Caco-2 (cell line): ENCODE measurements around the gene CBX4. TPM values are rescaled to one million over a fixed set of nuclear protein-coding genes. Genes with fewer than 3 reads are reported as not detected.
A peak's percentile ranks its signal among the peaks of the same experiment; 100 is the strongest.

Experiments
- BruUV-seq: library from RNA; stranded (reverse); fragments of 400-500 nt; replicated peaks from 2 replicates; lab custom pipeline; 2021; lab: Mats Ljungman, UMichigan
- CTCF ChIA-PET: fragments of 300-600 bp; sonication (Branson Sonifier 250); formaldehyde crosslinking; loops from one replicate; lab custom pipeline; 2022; ENCODE audit warnings: antibody characterized with exemption; lab: Charles Lee
- POLR2A ChIA-PET: fragments of 300-600 bp; sonication (Branson Sonifier 250); formaldehyde crosslinking; loops from one replicate; lab custom pipeline; 2022; ENCODE audit warnings: antibody characterized with exemption; lab: Charles Lee
- DNase-seq, 2 experiments: peaks; one replicate each; pipeline versions ENCODE4 v3.0.0 to v3.0.0-alpha.2; 2020 to 2022
- H3K27me3 ChIP-seq: replicated peaks from 2 replicates; pipeline ENCODE4 v1.6.0; 2011; ENCODE audit warnings: low read length; ENCODE audit not compliant: control insufficient read depth, insufficient read depth
- H3K36me3 ChIP-seq: 2 replicates; pipeline ENCODE4 v1.5.1; 2011; ENCODE audit warnings: low read length; ENCODE audit not compliant: control insufficient read depth, insufficient read depth
- H3K4me1 ChIP-seq: fragments of 250-450 bp; sonication (Bioruptor Pico); 2 replicates; pipeline ENCODE4 v1.5.1; 2020; ENCODE audit warnings: mild to moderate bottlenecking
- H3K4me3 ChIP-seq: 2 replicates; pipeline ENCODE4 v1.5.1; 2011; ENCODE audit warnings: low read depth, mild to moderate bottlenecking, control low read depth, low read length
- H3K9me3 ChIP-seq: fragments of 250-450 bp; sonication (Bioruptor Pico); 2 replicates; pipeline ENCODE4 v1.5.1; 2020; ENCODE audit warnings: mild to moderate bottlenecking, moderate library complexity
- H3K27ac Mint-ChIP-seq: one replicate; pipeline ENCODE4 v1.8.0; 2022; ENCODE audit warnings: mixed read lengths; ENCODE audit not compliant: unreplicated experiment
- H3K27me3 Mint-ChIP-seq: one replicate; pipeline ENCODE4 v1.8.0; 2022; ENCODE audit warnings: mixed read lengths; ENCODE audit not compliant: insufficient read depth, unreplicated experiment
- H3K36me3 Mint-ChIP-seq: one replicate; pipeline ENCODE4 v1.8.0; 2022; ENCODE audit warnings: mild to moderate bottlenecking, mixed read lengths; ENCODE audit not compliant: insufficient read depth, unreplicated experiment
- H3K4me1 Mint-ChIP-seq: one replicate; pipeline ENCODE4 v1.8.0; 2022; ENCODE audit warnings: low read depth, mixed read lengths; ENCODE audit not compliant: unreplicated experiment
- H3K4me3 Mint-ChIP-seq: one replicate; pipeline ENCODE4 v1.8.0; 2022; ENCODE audit warnings: mild to moderate bottlenecking, moderate library complexity, mixed read lengths; ENCODE audit not compliant: unreplicated experiment
- H3K9me3 Mint-ChIP-seq: one replicate; pipeline ENCODE4 v1.8.0; 2022; ENCODE audit warnings: mixed read lengths; ENCODE audit not compliant: unreplicated experiment
- intact Hi-C: fragments of 100-400 bp; cut with micrococcal nuclease; formaldehyde crosslinking; loops from one replicate; pipeline ENCODE4 v1.10.0; 2022; ENCODE audit not compliant: unreplicated experiment
- total RNA-seq: library from RNA; stranded (reverse); gene quantifications from 2 replicates; pipeline ENCODE4 v1.2.3, GENCODE V29; 2022
- TF ChIP-seq, protein P1 (sequence below), 2 experiments: fragments of 200-600 bp in 1 of 2; IDR thresholded peaks; 1 replicate in 1 of 2; 2 replicates in 1 of 2; pipeline versions ENCODE4 v1.5.1 to v1.8.0; 2011 to 2022; ENCODE audit warnings: antibody characterized with exemption in 1 of 2, control low read depth in 1 of 2, inconsistent platforms in 1 of 2, low read depth in 1 of 2, low read length in 1 of 2, mild to moderate bottlenecking in 1 of 2, moderate library complexity in 1 of 2; ENCODE audit not compliant: insufficient read depth in 1 of 2, severe bottlenecking in 1 of 2, unreplicated experiment in 1 of 2

The CBX4 gene
- total RNA-seq, 1 experiment from 2014 or later = 114 TPM

DNA sequence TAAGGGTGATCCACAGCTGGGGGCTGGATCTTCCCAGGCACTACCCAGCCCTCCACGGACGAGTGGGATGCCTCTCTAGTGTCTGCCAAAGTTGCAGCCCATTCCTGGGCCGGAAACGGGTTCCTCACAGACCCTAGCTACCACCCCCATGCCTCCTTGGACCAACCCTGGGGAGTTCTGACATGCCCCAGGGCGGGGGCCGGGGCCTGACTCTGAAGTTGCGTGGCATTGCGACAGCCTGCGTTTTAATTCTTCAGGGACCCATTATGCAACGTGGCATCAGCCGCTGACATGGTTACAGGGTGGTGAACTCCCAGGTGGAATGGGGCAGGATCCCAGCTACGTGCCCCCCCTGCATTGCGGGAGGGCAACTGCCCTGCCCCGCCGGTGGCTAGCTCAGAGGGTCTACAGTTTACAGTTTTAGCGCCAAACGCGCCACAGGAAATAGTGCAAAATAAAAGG is 2.7 kb downstream of the CBX4 start:
- Mint-ChIP-seq H3K27ac (peak overlapping the region; percentile 89), H3K4me3 (peak overlapping the region; percentile 80), H3K36me3 (peaks cover 87% of the 10 kb centered on the region), H3K27me3 (no peaks in the 10 kb centered on the region), H3K9me3 (no peaks in the 10 kb centered on the region), H3K4me1 (peaks cover 7% of the 10 kb centered on the region)
- peaks cover 5% of the 10 kb centered on the region for H3K36me3 ChIP-seq
- TF ChIP-seq, protein P1, sequence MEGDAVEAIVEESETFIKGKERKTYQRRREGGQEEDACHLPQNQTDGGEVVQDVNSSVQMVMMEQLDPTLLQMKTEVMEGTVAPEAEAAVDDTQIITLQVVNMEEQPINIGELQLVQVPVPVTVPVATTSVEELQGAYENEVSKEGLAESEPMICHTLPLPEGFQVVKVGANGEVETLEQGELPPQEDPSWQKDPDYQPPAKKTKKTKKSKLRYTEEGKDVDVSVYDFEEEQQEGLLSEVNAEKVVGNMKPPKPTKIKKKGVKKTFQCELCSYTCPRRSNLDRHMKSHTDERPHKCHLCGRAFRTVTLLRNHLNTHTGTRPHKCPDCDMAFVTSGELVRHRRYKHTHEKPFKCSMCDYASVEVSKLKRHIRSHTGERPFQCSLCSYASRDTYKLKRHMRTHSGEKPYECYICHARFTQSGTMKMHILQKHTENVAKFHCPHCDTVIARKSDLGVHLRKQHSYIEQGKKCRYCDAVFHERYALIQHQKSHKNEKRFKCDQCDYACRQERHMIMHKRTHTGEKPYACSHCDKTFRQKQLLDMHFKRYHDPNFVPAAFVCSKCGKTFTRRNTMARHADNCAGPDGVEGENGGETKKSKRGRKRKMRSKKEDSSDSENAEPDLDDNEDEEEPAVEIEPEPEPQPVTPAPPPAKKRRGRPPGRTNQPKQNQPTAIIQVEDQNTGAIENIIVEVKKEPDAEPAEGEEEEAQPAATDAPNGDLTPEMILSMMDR (IDR thresholded peaks at IDR 0.05; ENCODE audit: insufficient read depth in 1 of 2, low read depth in 1 of 2, low read length in 1 of 2, severe bottlenecking in 1 of 2, unreplicated experiment in 1 of 2) = no peak
- peak in 1 of 2 experiments; percentile 40 for DNase-seq
- H3K4me3 ChIP-seq = no peak overlapping the region
- no TSS peak for BruUV-seq
- POLR2A ChIA-PET = interaction anchor here (0.5 to 1.8 kb wide), 3 partner anchors 17 to 79 kb away, joined by 3 to 5 read pairs (median 5); no protein-coding TSS in a partner anchor
- intact Hi-C loops = loop anchor here (5.0 kb wide), 1 partner anchor 34 kb away; no protein-coding TSS in a partner anchor
- peaks cover 31% of the 10 kb centered on the region for H3K4me1 ChIP-seq
- no peaks in the 10 kb centered on the region for H3K9me3 ChIP-seq
- CTCF ChIA-PET = interaction anchor here (1.5 to 1.6 kb wide), 2 partner anchors 26 to 94 kb away, joined by 6 to 7 read pairs; no protein-coding TSS in a partner anchor
- H3K27me3 ChIP-seq = no peaks in the 10 kb centered on the region

DNA sequence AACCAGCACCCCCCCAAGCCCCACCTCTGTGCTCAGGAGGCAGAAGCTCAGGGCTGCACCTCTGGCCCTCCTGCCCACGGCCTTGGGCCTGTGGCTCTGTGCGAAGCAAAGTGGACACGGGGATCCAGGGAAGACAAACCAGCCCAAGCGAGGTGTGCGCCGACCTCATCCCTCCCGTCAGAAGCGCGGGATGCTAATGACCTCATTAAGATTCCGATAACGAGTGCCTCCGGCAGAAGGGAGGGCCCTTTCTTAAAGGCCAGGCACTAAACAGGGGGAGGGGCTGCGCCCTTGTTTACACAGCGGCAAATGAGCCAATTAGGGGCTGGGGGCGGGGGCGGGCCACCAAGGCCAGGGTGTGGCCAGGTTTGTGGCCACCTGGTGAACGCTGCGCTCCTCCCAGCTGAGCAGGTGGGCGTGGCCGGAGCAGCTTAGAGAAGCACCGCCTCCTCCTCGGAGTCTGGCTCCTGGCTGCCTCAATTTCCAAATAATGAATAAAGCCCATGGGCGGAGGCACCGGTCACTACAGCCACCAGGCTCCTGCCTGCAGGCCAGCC is 3.2 kb downstream of the CBX4 start:
- H3K27ac Mint-ChIP-seq = peak overlapping the region; percentile 45
- no peaks in the 10 kb centered on the region for H3K9me3 Mint-ChIP-seq
- no peaks in the 10 kb centered on the region for H3K9me3 ChIP-seq
- peaks cover 35% of the 10 kb centered on the region for H3K4me1 ChIP-seq
- no TSS peak for BruUV-seq
- H3K4me3 ChIP-seq = no peak overlapping the region
- H3K36me3 ChIP-seq = peaks cover 5% of the 10 kb centered on the region
- no peaks in the 10 kb centered on the region for H3K27me3 ChIP-seq
- H3K36me3 Mint-ChIP-seq = peaks cover 92% of the 10 kb centered on the region
- no peaks in the 10 kb centered on the region for H3K27me3 Mint-ChIP-seq
- TF ChIP-seq, protein P1 (IDR thresholded peaks at IDR 0.05; ENCODE audit: insufficient read depth in 1 of 2, low read depth in 1 of 2, low read length in 1 of 2, severe bottlenecking in 1 of 2, unreplicated experiment in 1 of 2) = no peak
- CTCF ChIA-PET = interaction anchor here (1.5 to 1.6 kb wide), 2 partner anchors 26 to 94 kb away, joined by 6 to 7 read pairs; no protein-coding TSS in a partner anchor
- POLR2A ChIA-PET = interaction anchor here (1.0 to 1.8 kb wide), 2 partner anchors 17 to 80 kb away, joined by 3 to 5 read pairs; no protein-coding TSS in a partner anchor
- peak; percentile 59 to 75 for DNase-seq
- intact Hi-C loops = loop anchor here (5.0 kb wide), 1 partner anchor 34 kb away; no protein-coding TSS in a partner anchor
- H3K4me1 Mint-ChIP-seq = peaks cover 7% of the 10 kb centered on the region
- no peak overlapping the region for H3K4me3 Mint-ChIP-seq

DNA sequence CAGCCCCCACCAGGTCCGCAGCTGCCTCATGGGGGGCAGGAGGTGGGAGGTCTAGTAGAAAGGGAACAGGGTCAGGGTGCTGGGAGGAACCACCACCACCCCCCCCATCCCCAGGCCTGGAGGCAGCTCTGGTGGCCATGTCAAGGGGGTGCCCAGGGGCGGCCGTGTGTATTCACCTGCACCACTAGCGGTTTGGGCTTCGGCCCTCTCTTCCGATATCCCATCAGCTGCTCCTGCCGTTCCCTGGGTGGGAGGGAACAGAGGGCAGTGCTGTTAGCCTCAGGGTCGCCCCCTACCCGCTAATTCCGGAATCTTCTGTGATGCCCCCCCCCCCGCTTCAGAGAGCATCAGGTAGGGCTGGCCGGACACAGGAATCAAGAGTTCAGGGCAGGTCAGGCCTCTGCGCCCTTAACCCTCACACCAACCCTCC is 3.8 kb downstream of the CBX4 start:
- DNase-seq = peak; percentile 22 to 48
- Histone ChIP-seq H3K9me3 (no peaks in the 10 kb centered on the region), H3K4me1 (peaks cover 40% of the 10 kb centered on the region), H3K4me3 (no peak overlapping the region), H3K36me3 (peaks cover 5% of the 10 kb centered on the region), H3K27me3 (no peaks in the 10 kb centered on the region)
- ChIA-PET POLR2A (interaction anchor here (0.6 to 1.8 kb wide), 3 partner anchors 16 to 80 kb away, joined by 3 to 5 read pairs (median 3); no protein-coding TSS in a partner anchor), CTCF (interaction anchor here (0.7 to 1.6 kb wide), 2 partner anchors 25 to 39 kb away, joined by 4 to 7 read pairs; partner anchors contain the start of gene CBX8)
- no peak overlapping the region for H3K4me3 Mint-ChIP-seq
- H3K36me3 Mint-ChIP-seq = peaks cover 98% of the 10 kb centered on the region
- no peaks in the 10 kb centered on the region for H3K9me3 Mint-ChIP-seq
- BruUV-seq = no TSS peak
- TF ChIP-seq, protein P1 (IDR thresholded peaks at IDR 0.05; ENCODE audit: insufficient read depth in 1 of 2, low read depth in 1 of 2, low read length in 1 of 2, severe bottlenecking in 1 of 2, unreplicated experiment in 1 of 2) = peak in 1 of 2 experiments; percentile 9
- intact Hi-C loops = loop anchor here (5.0 kb wide), 1 partner anchor 33 kb away; no protein-coding TSS in a partner anchor
- H3K4me1 Mint-ChIP-seq = peaks cover 7% of the 10 kb centered on the region
- H3K27ac Mint-ChIP-seq = peak overlapping the region; percentile 45
- no peaks in the 10 kb centered on the region for H3K27me3 Mint-ChIP-seq
